Psoas muscle (tissue), 8 donors: Measurements from ENCODE around the gene VTI1B. TPM values are rescaled to one million over a fixed set of nuclear protein-coding genes. Genes with fewer than 3 reads are reported as not detected.

Experiments
- ATAC-seq, 4 donors: fragments of 200-7000 bp; cut with Tn5 transposase; one replicate each; pipeline ENCODE4 v1.9.1; 2020; ENCODE audit warnings: moderate library complexity in 3 of 4, mild to moderate bottlenecking in 2 of 4
- DNase-seq, 2 donors: peaks; one replicate each; pipeline ENCODE4 v3.0.0-alpha.2; 2020
- H3K27ac ChIP-seq: fragments of 200-600 bp; one replicate; pipeline ENCODE4 v1.8.0; 2022
- H3K27me3 ChIP-seq, 3 donors: fragments of 200-600 bp in 1 of 3; one replicate each; pipeline versions ENCODE4 v1.6.1 to v1.8.0; 2013 to 2022; ENCODE audit warnings: low read length in 2 of 3, mild to moderate bottlenecking in 2 of 3, moderate library complexity in 1 of 3; ENCODE audit not compliant: insufficient read depth in 3 of 3
- H3K36me3 ChIP-seq, 2 donors: fragments of 200-600 bp in 1 of 2; one replicate each; pipeline versions ENCODE4 v1.6.1 to v1.8.0; 2013 to 2022; ENCODE audit warnings: low read depth in 1 of 2, mild to moderate bottlenecking in 1 of 2, moderate library complexity in 1 of 2; ENCODE audit not compliant: insufficient read depth in 1 of 2
- H3K4me1 ChIP-seq: fragments of 200-600 bp; one replicate; pipeline ENCODE4 v1.8.0; 2022
- H3K4me3 ChIP-seq: fragments of 200-600 bp; one replicate; pipeline ENCODE4 v1.8.0; 2022; ENCODE audit warnings: mild to moderate bottlenecking
- H3K9me3 ChIP-seq: fragments of 200-600 bp; one replicate; pipeline ENCODE4 v1.8.0; 2022
- CTCF ChIP-seq: fragments of 200-600 bp; IDR thresholded peaks from one replicate; pipeline ENCODE4 v1.8.0; 2022; ENCODE audit warnings: antibody characterized with exemption
- WGBS, 3 donors: extraction: QIAGEN DNeasy Blood & Tissue Kit; methylation state at CpG; one replicate each; pipeline versions ENCODE4 v1.1.6 to v1.1.7; 2013; 5-methylcytosine and 5-hydroxymethylcytosine counted together
- intact Hi-C, 2 donors: fragments of 100-400 bp; cut with DNase I; formaldehyde crosslinking; loops; one replicate each; pipeline versions ENCODE4 v1.11.0 to v1.14.2; 2022
- polyA plus RNA-seq, 3 donors: library from polyadenylated mRNA; stranded (reverse); fragments of 200-250 nt; gene quantifications; one replicate each; pipeline ENCODE4 v1.2.3, GENCODE V29; 2013
- total RNA-seq, 4 donors: library from RNA; stranded (reverse); fragmentation: NEBNext Ultra II Directional in 2 of 4; extraction: Animal tissue kit (Norgen Biotek cat#: 25700) in 2 of 4; gene quantifications; one replicate each; pipeline versions ENCODE4 v1.2.1 to v1.2.4, GENCODE V29; 2021 to 2023
- donor health status: healthy with polysubstance abuse.
- donor health status: DM: no; HTN: no; CAD: no; lungs with moderate emphysema.
- donor health status: Bipolar disorder and iron deficiency.
- donor health status: healthy.
- donor health status: DM: yes; HTN: yes; CAD: no.
- donor health status: DM: no; HTN: no; CAD: no.
- donor health status: DM: no; HTN: no; CAD: no.
- donor health status: DM: yes; HTN: yes; CAD: no.

The VTI1B gene
- total and polyA plus RNA-seq, 7 donors = 61.3 to 110 (median 89.7) TPM

DNA sequence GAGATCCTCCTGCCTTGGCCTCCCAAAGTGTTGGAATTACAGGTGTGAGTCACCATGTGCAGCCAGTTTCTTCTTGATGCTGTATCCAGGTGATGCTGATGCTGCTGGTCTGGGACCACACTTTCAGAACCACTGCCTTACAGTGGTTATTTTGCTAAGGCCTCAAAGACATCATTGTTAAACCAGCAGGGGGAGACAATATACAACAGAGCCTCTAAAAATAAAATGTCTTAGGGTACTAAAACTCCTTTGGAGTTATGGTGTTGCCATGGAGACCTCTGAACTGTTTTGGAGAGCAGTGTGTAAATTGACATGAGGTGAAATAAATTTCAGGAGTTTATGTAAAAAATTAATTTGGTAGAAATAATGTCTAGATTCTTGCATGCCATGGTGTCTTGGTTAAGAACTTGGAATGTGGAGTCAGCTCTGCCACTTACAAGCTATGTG is 55.8 kb downstream of the VTI1B start:
- ATAC-seq (peak; percentile 38 to 79 (median 52)), DNase-seq (no peak)
- H3K27ac ChIP-seq = peak overlapping the region; percentile 74

DNA sequence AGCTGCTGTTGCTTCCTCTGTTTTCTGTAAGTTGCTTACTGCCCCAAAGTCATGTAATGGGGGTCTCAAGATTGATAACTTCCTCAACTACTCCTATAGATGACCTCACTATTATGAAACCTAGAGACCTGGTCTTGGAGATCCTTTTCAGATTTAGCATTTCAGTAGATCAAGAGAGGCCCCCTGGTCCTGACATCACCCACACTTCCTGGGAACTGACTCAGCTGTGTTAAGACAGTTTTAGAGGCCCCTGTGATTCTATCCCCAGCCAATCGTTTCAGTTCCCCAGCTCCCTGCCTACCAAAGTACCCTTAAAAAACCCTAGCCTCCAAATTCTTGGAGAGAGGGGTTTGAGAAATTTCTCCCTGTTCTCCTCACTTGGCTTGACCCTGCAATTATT is 63.9 kb downstream of the VTI1B start:
- WGBS, 3 donors = 63 to 71% (median 68%) methylated on average over 1 of the region's 1 CpG
- Histone ChIP-seq H3K27ac (no peak overlapping the region), H3K4me1 (no peaks in the 10 kb centered on the region), H3K27me3 (peaks cover 0 to 3% (median 0%) of the 10 kb centered on the region in 3 donors), H3K4me3 (no peak overlapping the region), H3K9me3 (no peaks in the 10 kb centered on the region), H3K36me3 (no peaks in the 10 kb centered on the region)
- no peak for TF ChIP-seq CTCF
- DNase-seq = no peak
- intact Hi-C loops = no loop called here
- ATAC-seq = no peak

More for the DNA sequence above, 55.8 kb downstream of the VTI1B start:
- no peak overlapping the region for H3K4me3 ChIP-seq
- no peaks in the 10 kb centered on the region for H3K36me3 ChIP-seq
- intact Hi-C loops = loop anchor here (2.0 to 5.0 kb wide), 3 partner anchors 48 to 84 kb away; partner anchors contain the start of gene RDH12 (in 2 of the 2)
- peaks cover 17% of the 10 kb centered on the region for H3K4me1 ChIP-seq
- no peaks in the 10 kb centered on the region for H3K9me3 ChIP-seq
- TF ChIP-seq CTCF = peak; percentile 73
- H3K27me3 ChIP-seq = no peaks in the 10 kb centered on the region

DNA sequence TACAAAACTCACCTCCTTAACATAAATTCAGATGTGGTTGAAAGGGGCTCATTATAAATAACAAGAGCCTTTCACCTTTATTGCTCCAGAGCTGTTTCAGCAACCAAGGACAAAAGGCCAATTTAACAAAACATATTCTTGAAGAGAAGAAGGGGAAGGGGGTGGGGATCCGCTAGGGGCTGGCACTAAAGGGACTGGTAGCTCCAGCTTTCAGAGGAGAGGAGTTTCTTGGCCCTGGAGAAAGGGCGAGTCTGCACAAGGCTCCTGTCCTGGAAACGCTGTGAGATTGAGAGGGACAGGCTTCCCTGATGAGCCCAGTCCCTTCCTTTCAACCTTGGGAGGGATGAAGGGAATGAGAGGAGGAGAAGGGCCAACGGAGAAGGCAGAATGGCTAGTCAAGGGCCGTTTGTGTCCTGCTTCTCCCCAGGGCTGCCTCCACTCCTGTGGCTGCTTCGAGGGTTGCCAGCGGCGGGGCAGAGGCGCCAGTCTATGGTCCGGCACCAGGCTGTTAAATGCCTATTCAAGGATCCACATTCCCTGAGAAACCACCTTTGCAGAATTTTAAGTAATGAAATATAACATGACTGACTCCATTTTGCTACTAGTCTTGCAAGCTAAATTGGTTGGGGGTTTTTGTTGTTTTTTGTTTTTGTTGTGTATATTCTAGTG is 64.7 kb downstream of the VTI1B start:
- 63 to 78% (median 73%) methylated on average over 9 to 10 of the region's 10 CpGs for WGBS, 3 donors
- intact Hi-C loops = no loop called here
- H3K9me3 ChIP-seq = no peaks in the 10 kb centered on the region
- ATAC-seq = no peak
- H3K27ac ChIP-seq = no peak overlapping the region
- no peak for DNase-seq
- peaks cover 0 to 3% (median 0%) of the 10 kb centered on the region in 3 donors for H3K27me3 ChIP-seq
- H3K36me3 ChIP-seq = no peaks in the 10 kb centered on the region
- H3K4me1 ChIP-seq = no peaks in the 10 kb centered on the region
- TF ChIP-seq CTCF = no peak
- no peak overlapping the region for H3K4me3 ChIP-seq

DNA sequence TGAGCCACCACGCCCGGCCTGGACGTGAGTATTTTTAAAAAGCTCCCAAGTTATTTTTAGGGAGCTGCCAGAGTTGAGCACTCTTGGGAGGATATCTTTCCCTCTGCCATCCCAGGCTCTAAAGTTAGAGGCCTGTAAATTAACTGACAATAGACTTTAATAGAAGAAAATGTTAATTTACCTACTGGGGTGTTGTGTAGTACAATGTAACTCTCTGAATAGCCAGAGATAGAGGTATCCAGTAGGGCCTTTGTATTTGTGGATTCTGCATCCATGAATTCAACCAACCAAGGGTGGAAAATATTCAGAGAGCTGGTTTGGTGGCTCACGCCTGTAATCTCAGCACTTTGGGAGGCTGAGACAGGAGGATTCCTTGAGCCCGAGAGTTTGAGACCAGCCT is 66.8 kb downstream of the VTI1B start:
- Histone ChIP-seq H3K4me3 (no peak overlapping the region), H3K27ac (no peak overlapping the region), H3K9me3 (no peaks in the 10 kb centered on the region), H3K27me3 (peaks cover 0 to 3% (median 0%) of the 10 kb centered on the region in 3 donors), H3K36me3 (no peaks in the 10 kb centered on the region), H3K4me1 (no peaks in the 10 kb centered on the region)
- intact Hi-C loops = no loop called here
- WGBS, 3 donors = 78 to 88% (median 80%) methylated on average over 5 of the region's 5 CpGs
- no peak for ATAC-seq
- TF ChIP-seq CTCF = no peak
- no peak for DNase-seq
